ENCODE measurements around the gene ACSBG1. TPM values are rescaled to one million over a fixed set of nuclear protein-coding genes. Genes with fewer than 3 reads are reported as not detected.

ACSBG1 gene
- total and polyA plus RNA-seq, 4 donors, result 0.47 to 7.9 (median 2.5) TPM

- Histone ChIP-seq H3K27me3 (ENCODE audit: control insufficient read depth in 3 of 3, insufficient read depth in 3 of 3, low read length in 2 of 3) (no peaks in the 10 kb centered on the region), H3K36me3 (ENCODE audit: control insufficient read depth in 4 of 4, insufficient read depth in 4 of 4, low read length in 4 of 4) (no peaks in the 10 kb centered on the region), H3K27ac (ENCODE audit: low read depth in 1 of 2, low read length in 1 of 2) (no peak overlapping the region), H3K9me3 (ENCODE audit: control insufficient read depth in 4 of 4, insufficient read depth in 3 of 4, low read length in 3 of 4) (no peaks in the 10 kb centered on the region), H3K9ac (ENCODE audit: insufficient read depth in 1 of 2, low read length in 2 of 2) (no peak overlapping the region), H3K4me3 (no peak overlapping the region), H3K4me1 (ENCODE audit: control insufficient read depth in 5 of 5, insufficient read depth in 5 of 5, low read length in 5 of 5) (peaks cover 0 to 2% (median 0%) of the 10 kb centered on the region in 5 donors)
- DNase-seq, result no peak
- WGBS, 2 donors, result 82 to 86% methylated on average over 12 of the region's 12 CpGs
- no peak for ATAC-seq (ENCODE audit: insufficient read depth, low FRiP score)
- TF ChIP-seq, protein P1, sequence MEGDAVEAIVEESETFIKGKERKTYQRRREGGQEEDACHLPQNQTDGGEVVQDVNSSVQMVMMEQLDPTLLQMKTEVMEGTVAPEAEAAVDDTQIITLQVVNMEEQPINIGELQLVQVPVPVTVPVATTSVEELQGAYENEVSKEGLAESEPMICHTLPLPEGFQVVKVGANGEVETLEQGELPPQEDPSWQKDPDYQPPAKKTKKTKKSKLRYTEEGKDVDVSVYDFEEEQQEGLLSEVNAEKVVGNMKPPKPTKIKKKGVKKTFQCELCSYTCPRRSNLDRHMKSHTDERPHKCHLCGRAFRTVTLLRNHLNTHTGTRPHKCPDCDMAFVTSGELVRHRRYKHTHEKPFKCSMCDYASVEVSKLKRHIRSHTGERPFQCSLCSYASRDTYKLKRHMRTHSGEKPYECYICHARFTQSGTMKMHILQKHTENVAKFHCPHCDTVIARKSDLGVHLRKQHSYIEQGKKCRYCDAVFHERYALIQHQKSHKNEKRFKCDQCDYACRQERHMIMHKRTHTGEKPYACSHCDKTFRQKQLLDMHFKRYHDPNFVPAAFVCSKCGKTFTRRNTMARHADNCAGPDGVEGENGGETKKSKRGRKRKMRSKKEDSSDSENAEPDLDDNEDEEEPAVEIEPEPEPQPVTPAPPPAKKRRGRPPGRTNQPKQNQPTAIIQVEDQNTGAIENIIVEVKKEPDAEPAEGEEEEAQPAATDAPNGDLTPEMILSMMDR (IDR thresholded peaks at IDR 0.05; ENCODE audit: control extremely low read depth, extremely low read depth), result no peak
Measured at GRCh38 chr15:78211189-78211921, 23.0 kb downstream of the ACSBG1 start.

GRCh38 chr15:78210349-78210717 lies 24.0 kb downstream of the ACSBG1 start:
- WGBS, 2 donors, result 75 to 80% methylated on average over 5 of the region's 5 CpGs
- Histone ChIP-seq H3K36me3 (ENCODE audit: control insufficient read depth in 4 of 4, insufficient read depth in 4 of 4, low read length in 4 of 4) (no peaks in the 10 kb centered on the region), H3K9ac (ENCODE audit: insufficient read depth in 1 of 2, low read length in 2 of 2) (no peak overlapping the region), H3K4me1 (ENCODE audit: control insufficient read depth in 5 of 5, insufficient read depth in 5 of 5, low read length in 5 of 5) (no peaks in the 10 kb centered on the region), H3K27ac (ENCODE audit: low read depth in 1 of 2, low read length in 1 of 2) (no peak overlapping the region), H3K9me3 (ENCODE audit: control insufficient read depth in 4 of 4, insufficient read depth in 3 of 4, low read length in 3 of 4) (no peaks in the 10 kb centered on the region), H3K27me3 (ENCODE audit: control insufficient read depth in 3 of 3, insufficient read depth in 3 of 3, low read length in 2 of 3) (no peaks in the 10 kb centered on the region), H3K4me3 (no peak overlapping the region)
- DNase-seq (no peak), ATAC-seq (ENCODE audit: insufficient read depth, low FRiP score) (no peak)
- TF ChIP-seq, protein P1 (IDR thresholded peaks at IDR 0.05; ENCODE audit: control extremely low read depth, extremely low read depth), result no peak

DNA sequence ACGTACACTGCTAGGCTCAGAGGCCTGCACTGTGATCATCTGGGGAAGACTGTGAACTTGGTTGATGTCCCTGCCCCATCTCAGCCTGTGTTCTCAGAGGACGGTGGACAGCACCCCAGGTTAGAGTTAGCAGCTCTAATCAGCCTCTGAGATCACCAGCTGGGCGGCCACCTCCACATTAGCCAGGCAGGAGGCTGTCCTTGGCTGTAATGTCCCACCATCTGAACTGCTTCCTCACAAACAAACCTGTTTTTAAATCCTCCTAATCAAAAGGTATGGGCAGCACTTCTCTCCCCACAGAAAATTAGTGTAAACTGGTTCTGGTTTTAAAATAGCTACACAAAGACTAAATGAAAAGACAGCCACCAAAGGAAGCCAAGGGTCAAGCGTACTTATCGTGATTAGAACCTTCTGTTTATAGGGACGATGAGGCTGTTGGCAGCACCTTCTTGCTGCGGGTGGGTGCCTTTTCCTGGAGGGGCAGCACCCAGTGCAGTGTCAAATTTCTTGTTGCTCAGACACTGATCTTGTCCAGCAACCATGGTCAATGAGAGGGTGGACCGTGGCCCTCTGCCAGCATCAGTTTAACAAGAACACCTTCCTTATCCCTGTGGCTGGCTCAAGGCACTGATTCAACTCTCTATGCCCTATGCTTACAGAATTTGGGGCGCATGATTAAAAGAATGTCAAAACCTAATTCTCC lies 24.6 kb downstream of the ACSBG1 start:
- peaks cover 0 to 2% (median 0%) of the 10 kb centered on the region in 5 donors for H3K4me1 ChIP-seq (ENCODE audit: control insufficient read depth in 5 of 5, insufficient read depth in 5 of 5, low read length in 5 of 5)
- 68 to 74% methylated on average over 9 of the region's 9 CpGs for WGBS, 2 donors
- ATAC-seq (ENCODE audit: insufficient read depth, low FRiP score) (no peak), DNase-seq (peak in 1 of 3 donors; percentile 18)
- H3K9me3 ChIP-seq (ENCODE audit: control insufficient read depth in 4 of 4, insufficient read depth in 3 of 4, low read length in 3 of 4), result no peaks in the 10 kb centered on the region
- H3K27ac ChIP-seq (ENCODE audit: low read depth in 1 of 2, low read length in 1 of 2), result no peak overlapping the region
- no peak overlapping the region for H3K9ac ChIP-seq (ENCODE audit: insufficient read depth in 1 of 2, low read length in 2 of 2)
- no peak overlapping the region for H3K4me3 ChIP-seq
- H3K27me3 ChIP-seq (ENCODE audit: control insufficient read depth in 3 of 3, insufficient read depth in 3 of 3, low read length in 2 of 3), result no peaks in the 10 kb centered on the region
- TF ChIP-seq, protein P1 (IDR thresholded peaks at IDR 0.05; ENCODE audit: control extremely low read depth, extremely low read depth), result no peak
- no peaks in the 10 kb centered on the region for H3K36me3 ChIP-seq (ENCODE audit: control insufficient read depth in 4 of 4, insufficient read depth in 4 of 4, low read length in 4 of 4)

All from lung (tissue), 12 donors.